ENCODE data around the gene ERC1.

ERC1 gene

GRCh38 chr12:1533602-1534304, 542.7 kb downstream of the ERC1 start:
- no peak for DNase-seq (ENCODE audit: low read depth)

DNA sequence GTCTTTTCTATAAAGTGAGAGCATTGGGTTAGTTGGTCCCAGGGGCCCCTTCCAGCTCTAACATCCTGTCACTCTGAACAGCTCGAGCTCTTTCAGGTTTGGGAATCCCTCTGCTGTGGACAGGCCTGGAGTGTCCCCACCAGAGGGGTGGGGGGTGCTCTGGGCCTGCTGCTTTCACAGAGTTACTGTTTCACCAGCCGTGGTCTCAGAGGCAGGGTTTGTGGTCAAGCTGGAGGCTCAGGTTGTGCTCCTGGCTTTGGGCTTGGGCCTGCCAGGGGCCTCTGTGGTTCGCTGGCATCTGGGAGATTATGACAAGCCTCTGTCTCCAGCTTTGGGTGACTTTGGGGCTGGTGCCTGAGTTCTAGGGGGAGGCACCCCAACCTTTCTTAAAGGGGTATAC, 543.7 kb downstream of the ERC1 start:
- no peak for DNase-seq (ENCODE audit: low read depth)

GRCh38 chr12:1536817-1537216, 545.8 kb downstream of the ERC1 start:
- no peak for DNase-seq (ENCODE audit: low read depth)

DNA sequence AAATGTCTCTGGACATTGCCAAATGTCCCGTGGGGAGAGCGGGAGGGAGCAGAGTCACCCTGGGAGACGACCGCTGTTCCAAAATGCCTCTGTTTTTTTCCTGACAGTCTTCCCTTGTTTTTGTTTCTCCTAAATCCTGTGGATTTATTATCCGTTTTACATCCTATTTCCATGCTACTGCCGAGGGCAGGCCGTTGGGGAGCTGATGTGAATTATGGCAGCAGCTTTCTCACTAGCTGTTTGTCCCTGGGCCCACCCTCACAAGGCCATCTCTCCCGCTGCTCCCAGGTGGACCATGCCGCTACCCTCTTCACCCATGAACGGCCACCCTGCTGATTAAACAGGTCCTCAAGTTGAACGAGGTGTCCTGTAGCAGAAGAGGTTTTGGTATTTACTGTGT, 548.1 kb downstream of the ERC1 start:
- no peak for DNase-seq (ENCODE audit: low read depth)

- no peak for DNase-seq (ENCODE audit: low read depth)
Observed at GRCh38 chr12:1540690-1541089, 549.7 kb downstream of the ERC1 start.

- DNase-seq (ENCODE audit: low read depth): no peak
Observed at GRCh38 chr12:1542599-1542998, 551.6 kb downstream of the ERC1 start.

DNA sequence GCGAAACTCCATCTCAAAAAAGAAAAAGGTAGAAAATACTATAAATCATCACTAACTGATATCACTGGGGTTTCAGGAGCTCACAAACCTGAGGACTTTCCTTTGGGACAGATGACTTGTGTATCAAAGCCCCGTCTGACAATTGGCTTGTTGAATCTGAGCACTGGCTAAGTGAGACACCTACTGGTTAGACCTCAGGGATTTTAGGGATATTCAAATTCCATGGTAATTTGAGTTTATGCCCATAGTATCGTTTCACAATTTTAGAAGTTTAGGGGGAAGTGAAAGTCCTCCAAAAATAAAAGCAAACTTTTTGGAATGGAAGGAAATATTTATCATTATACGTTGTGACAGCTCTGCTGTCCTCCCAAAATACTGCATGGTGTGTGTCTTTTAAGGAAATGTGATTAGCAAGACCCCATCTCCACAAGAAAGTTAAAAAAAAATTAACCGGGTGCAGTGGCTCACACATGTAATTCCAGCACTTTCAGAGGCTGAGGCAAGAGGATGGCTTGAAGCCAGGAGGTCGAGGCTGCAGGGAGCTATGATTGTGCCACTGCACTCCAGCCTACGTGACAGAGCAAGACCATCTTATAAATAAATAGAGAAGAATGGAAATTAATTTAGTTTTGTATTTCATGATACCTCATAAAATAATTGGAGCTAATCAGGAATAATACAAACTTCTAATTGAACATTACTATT, 554.1 kb downstream of the ERC1 start:
- DNase-seq (ENCODE audit: low read depth): no peak

All from HS-27A (cell line).